ENCODE measurements around the gene BHLHE23. TPM values are rescaled to one million over a fixed set of nuclear protein-coding genes. Genes with fewer than 3 reads are reported as not detected.
"Not testable (repeated sequence)": the region's sequence is repeated elsewhere in the genome, so short reads cannot be mapped to it uniquely, and the experiment has no call there.

BHLHE23 gene
- total and polyA plus RNA-seq, 5 experiments from 2014 or later = not detected

DNA sequence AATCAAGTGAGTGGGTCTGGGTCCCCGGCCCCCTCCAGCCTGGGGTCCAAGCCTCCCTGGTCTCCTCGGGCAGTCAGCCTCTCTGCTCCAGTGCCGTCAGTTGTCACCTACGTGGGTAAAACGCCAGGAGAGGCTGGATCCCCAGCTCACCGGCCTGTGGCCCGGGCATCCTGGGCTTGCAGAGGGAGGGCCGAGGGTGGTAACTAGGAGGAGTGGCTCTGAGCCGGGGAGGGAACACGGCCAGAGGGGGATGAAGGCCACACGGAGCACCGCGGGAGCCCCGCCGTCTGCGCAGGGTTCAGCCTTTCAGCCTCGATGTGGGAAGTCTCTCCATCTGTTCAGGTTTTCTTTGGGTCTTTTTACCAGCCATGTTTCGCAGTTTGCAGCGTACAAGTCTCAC is 29.5 kb upstream of the BHLHE23 start:
- H3K4me1 Mint-ChIP-seq = peaks cover 2 to 12% (median 11%) of the 10 kb centered on the region in 4 donors
- H3K27me3 Mint-ChIP-seq = peaks cover 4 to 33% (median 10%) of the 10 kb centered on the region in 5 donors
- H3K27ac Mint-ChIP-seq = no peak overlapping the region
- no peaks in the 10 kb centered on the region for H3K9me3 Mint-ChIP-seq
- DNase-seq (peak in 1 of 10 donors; percentile 10), ATAC-seq (no peak)
- H3K4me3 Mint-ChIP-seq = no peak overlapping the region
- POLR2A ChIA-PET = no interaction called here
- H3K36me3 Mint-ChIP-seq = no peaks in the 10 kb centered on the region

DNA sequence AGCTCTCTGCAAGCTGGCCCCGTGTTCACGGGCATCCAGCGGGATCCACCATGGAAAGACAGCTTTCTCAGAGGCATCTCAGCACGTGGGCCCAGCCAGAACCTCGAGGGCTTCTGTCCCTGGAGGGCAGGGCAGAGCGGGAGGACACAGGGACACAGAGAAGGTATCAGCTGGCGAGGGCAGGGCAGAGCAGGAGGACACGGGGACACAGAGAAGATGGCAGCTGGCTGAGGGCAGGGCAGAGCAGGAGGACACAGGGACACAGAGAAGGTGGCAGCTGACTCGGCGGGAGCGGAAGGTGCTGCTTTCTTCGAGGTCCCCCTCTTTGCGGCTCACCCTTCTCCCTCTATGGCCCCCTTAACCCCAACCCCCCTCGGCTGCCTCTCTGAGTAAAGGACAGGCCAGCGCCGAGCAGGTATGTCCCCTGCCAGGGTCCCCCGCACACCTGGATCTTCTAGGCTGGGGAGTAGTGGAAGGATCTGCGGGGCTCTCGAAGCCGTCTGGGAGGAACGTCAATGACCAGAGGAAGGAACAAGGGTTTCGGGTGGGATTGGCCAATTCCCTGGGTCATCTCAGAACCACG is 28.9 kb upstream of the BHLHE23 start:
- no peak overlapping the region for H3K4me3 Mint-ChIP-seq
- DNase-seq (peak in 1 of 10 donors; percentile 53), ATAC-seq (no peak)
- no peaks in the 10 kb centered on the region for H3K9me3 Mint-ChIP-seq
- H3K36me3 Mint-ChIP-seq = no peaks in the 10 kb centered on the region
- H3K4me1 Mint-ChIP-seq = peaks cover 2 to 12% (median 11%) of the 10 kb centered on the region in 4 donors
- peaks cover 4 to 27% (median 10%) of the 10 kb centered on the region in 5 donors for H3K27me3 Mint-ChIP-seq
- POLR2A ChIA-PET = no interaction called here
- no peak overlapping the region for H3K27ac Mint-ChIP-seq

DNA sequence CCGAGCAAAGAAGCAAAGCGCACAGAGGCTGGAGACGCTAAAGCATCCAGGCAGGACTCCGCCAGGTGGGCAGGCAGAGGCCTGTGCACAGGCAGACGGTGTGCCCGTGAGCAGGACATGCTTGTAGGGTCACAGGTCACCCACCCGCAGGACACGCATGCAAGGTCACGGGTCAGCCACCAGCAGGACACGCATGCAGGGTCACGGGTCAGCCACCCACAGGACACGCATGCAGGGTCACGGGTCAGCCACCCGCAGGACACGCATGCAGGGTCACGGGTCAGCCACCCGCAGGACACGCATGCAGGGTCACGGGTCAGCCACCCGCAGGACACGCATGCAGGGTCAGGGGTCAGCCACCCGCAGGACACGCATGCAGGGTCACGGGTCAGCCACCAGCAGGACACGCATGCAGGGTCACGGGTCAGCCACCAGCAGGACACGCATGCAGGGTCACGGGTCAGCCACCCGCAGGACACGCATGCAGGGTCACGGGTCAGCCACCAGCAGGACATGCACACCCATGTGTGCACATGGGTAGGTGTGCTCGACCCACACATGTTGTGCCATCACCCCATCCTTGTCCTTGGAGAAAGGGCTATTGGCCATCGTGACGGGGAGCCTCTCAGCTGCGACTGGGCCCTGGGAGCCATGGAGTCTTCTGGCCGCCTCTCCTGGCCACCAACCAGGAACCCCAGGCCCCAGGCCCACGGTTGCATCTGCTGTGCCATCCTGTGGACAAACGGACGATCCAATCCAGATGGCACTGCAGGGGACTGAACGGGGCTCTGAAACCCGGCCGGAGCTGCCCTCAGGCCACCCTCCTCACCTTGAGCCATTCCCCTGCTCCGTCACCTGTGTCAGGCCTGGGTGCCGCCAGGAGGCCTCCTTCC is 28.2 kb upstream of the BHLHE23 start:
- POLR2A ChIA-PET = not testable (repeated sequence)

DNA sequence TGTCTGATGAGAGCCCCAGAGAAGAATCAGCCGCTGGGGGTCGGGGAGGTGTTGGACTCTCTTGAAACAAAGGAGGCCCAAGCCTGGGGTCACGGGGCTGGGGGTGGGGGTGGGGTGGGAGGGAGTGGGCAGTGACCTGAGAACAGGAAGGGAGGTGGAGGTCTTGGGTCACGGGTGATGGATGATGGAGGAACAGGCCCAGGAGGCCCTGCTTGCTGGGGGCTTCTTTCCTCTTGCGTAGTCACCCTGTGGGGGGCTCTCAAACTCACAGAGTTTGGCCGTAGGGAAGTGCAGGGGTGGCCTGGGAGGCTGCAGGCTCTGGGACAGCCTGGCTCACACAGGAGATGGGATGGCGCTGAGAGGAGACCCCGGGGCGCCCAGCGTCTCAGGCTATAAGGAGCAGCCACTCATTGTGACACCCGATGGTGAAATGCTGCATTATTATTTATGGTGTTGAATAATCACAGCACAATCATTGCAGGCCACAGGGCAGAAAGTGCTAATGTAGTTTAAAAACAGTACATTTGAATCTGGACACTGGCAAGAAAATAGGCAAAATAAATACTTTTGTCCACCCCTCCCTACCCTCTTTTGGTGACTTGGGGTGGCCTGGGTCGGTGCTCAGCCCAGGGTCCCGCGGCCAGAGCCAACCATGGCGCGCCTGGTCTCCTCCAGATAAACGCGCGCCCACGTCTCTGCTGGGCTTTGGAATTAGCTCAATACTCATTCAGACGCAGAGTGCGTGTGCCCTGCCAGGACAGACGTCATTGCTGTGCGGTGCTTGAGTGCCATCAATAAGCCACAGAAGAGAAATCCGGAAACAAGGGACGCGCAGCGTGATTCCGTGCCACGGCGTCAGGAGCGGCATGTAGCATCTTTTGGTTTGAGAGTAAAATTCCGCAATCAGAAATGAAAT is 27.3 kb upstream of the BHLHE23 start:
- POLR2A ChIA-PET = no interaction called here
- H3K27ac Mint-ChIP-seq = peak overlapping the region in 1 of 10 donors; percentile 89

More for the DNA sequence above, 28.2 kb upstream of the BHLHE23 start:
- DNase-seq = peak in 1 of 10 donors; percentile 45
- not testable (repeated sequence) for H3K4me3 Mint-ChIP-seq, ATAC-seq, H3K27ac Mint-ChIP-seq, H3K9me3 Mint-ChIP-seq, H3K36me3 Mint-ChIP-seq
- Mint-ChIP-seq H3K27me3 (peaks cover 4 to 19% (median 10%) of the 10 kb centered on the region in 5 donors), H3K4me1 (peaks cover 2 to 12% (median 11%) of the 10 kb centered on the region in 4 donors)

DNA sequence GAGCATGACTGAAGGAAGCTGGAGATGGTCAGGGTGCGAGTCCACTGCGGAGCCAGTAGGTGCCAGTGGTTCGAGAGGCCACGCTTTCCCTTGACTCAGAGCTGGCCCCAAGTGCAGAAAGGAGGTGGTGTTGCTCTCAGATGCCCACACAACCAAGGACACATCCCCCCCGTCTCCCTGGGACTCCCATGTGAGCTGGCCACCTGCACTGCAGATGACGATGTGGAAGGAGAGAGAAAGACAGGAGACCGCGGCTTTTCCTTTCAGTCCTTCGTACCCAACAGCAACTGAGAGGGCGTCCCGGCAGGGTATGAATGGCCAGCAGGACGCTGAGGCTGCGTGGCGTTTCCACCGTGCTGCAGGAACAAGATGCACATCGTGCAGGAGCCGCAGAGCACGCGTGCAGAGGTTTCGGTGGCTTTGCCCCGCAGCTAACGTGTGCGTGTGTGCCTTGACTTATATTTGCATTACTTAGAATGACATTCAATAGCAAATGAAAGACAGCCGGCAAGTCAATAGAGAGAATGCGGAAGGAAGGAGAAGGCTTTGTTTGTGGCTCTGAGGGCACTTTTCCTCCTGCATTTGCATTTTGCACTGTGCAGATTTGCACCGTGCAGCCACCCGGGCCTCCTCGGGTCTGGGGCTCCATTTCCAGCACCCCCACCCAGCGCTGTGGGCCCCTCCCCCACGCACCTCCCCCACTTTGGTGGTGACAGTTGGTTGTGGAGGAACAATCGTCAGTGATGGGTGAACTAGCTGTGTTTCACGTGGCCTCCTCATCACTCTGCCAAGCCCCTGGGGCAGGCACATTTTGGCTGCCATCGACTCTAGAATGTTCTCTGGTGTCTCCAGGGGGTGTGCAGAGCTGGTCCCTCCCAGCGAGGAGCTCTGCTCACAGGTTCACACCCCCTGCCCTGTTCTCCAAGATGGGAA is 26.4 kb upstream of the BHLHE23 start:
- H3K4me1 Mint-ChIP-seq = peaks cover 2 to 20% (median 13%) of the 10 kb centered on the region in 4 donors
- no peaks in the 10 kb centered on the region for H3K36me3 Mint-ChIP-seq
- H3K4me3 Mint-ChIP-seq = peak overlapping the region; percentile 60 to 95 (median 85)
- H3K27me3 Mint-ChIP-seq = peaks cover 2 to 13% (median 7%) of the 10 kb centered on the region in 5 donors
- H3K9me3 Mint-ChIP-seq = no peaks in the 10 kb centered on the region
- POLR2A ChIA-PET = interaction anchor here (1.1 kb wide), 1 partner anchor 32 kb away, joined by 6 read pairs; no protein-coding TSS in a partner anchor
- DNase-seq = peak in 4 of 10 donors; percentile 23 to 54 (median 30)
- peak overlapping the region in 7 of 10 donors; percentile 8 to 89 (median 48) for H3K27ac Mint-ChIP-seq
- ATAC-seq = peak in 1 of 2 donors; percentile 67

More for the DNA sequence above, 27.3 kb upstream of the BHLHE23 start:
- Mint-ChIP-seq H3K27me3 (peaks cover 4 to 11% (median 10%) of the 10 kb centered on the region in 5 donors), H3K36me3 (no peaks in the 10 kb centered on the region), H3K4me1 (peaks cover 2 to 19% (median 13%) of the 10 kb centered on the region in 4 donors), H3K9me3 (no peaks in the 10 kb centered on the region), H3K4me3 (peak overlapping the region in 4 of 10 donors; percentile 78 to 95 (median 90))
- peak in 1 of 10 donors; percentile 19 for DNase-seq
- ATAC-seq = no peak

DNA sequence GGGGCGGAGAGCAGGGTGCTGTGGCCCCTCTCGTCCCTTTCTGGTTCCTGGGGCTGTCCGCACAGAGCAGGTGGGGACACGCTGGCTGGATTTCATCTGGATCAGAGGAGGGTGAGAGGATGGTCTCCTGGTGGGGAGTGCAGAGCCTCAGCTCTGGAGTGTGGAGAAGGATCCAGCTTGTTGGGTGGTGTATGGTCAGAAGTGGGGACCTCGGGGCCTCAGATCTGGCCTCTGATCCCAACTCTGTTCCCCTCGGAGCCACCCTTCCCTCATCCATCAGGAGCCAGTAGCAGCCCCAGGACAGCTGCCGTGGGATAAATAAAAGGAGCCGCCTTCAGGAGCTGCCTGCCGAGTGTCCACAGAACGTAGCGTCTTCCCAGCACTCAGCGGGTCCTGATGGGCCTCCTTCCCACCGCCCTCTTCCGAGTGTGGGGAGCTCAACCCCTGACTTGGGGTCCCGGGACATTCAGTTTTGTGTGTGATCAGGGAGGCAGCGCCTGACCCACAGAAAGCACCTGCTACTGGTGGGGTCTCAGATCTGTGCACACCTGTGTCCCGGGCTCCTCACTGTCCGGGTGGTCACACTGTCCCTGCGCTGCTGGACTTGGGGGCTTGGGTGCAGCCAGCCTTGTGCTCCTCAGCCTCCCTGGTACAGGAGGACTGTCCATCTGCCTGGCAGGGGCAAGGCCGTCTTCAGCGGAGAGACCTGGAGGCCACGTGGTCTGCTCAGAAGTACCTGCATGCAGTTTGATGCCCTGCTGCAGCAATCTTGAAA is 25.4 kb upstream of the BHLHE23 start:
- Mint-ChIP-seq H3K4me1 (peaks cover 2 to 28% (median 13%) of the 10 kb centered on the region in 4 donors), H3K27ac (peak overlapping the region in 1 of 10 donors; percentile 37), H3K9me3 (no peaks in the 10 kb centered on the region), H3K36me3 (no peaks in the 10 kb centered on the region), H3K27me3 (peaks cover 0 to 18% (median 8%) of the 10 kb centered on the region in 5 donors), H3K4me3 (peak overlapping the region in 9 of 10 donors; percentile 76 to 95 (median 86))
- DNase-seq = peak in 1 of 10 donors; percentile 36
- ATAC-seq = no peak
- POLR2A ChIA-PET = interaction anchor here (1.1 kb wide), 1 partner anchor 31 kb away, joined by 6 read pairs; no protein-coding TSS in a partner anchor

DNA sequence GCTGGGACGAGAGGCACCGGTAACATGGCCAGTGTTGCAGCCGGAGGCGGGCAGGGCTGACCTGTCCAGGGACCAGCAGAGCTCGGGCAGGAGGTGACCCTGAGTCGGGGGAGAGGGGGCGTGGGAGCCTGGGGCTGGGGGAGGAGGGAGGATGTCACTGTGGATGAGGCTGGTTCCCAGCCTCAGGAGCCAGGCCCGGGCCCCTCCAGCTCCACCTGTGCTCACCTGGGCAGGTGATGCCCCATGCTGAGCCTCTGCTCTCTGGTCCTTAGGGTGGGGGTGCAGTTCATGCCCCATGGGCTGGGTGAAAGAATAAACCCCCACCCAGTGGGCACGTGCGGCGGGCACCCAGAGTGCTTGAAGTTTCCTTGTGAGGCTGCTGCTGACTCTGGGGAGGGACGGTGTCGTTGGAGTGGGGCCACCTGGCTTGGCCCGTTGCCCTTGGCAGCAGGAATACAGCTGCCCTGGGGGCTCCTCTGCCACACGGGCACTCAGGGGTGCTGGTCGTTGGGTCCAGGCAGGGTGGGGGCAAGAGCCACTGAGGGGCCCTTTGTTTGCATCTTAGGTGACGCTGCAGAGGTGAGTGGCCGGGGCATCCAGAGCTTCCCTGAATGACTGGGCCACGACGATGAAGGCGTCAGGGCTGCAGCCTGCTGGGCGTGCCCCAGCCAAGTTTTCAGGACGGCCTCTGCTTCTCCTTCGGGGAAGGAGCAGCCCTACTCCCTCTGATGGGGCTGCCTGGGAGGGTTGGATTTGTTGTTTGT is 24.7 kb upstream of the BHLHE23 start:
- no peaks in the 10 kb centered on the region for H3K36me3 Mint-ChIP-seq
- no peak overlapping the region for H3K27ac Mint-ChIP-seq
- H3K9me3 Mint-ChIP-seq = no peaks in the 10 kb centered on the region
- peak overlapping the region in 4 of 10 donors; percentile 14 to 56 (median 44) for H3K4me3 Mint-ChIP-seq
- peaks cover 0 to 23% (median 4%) of the 10 kb centered on the region in 5 donors for H3K27me3 Mint-ChIP-seq
- peaks cover 2 to 29% (median 14%) of the 10 kb centered on the region in 4 donors for H3K4me1 Mint-ChIP-seq
- ATAC-seq (no peak), DNase-seq (no peak)
- POLR2A ChIA-PET = no interaction called here

DNA sequence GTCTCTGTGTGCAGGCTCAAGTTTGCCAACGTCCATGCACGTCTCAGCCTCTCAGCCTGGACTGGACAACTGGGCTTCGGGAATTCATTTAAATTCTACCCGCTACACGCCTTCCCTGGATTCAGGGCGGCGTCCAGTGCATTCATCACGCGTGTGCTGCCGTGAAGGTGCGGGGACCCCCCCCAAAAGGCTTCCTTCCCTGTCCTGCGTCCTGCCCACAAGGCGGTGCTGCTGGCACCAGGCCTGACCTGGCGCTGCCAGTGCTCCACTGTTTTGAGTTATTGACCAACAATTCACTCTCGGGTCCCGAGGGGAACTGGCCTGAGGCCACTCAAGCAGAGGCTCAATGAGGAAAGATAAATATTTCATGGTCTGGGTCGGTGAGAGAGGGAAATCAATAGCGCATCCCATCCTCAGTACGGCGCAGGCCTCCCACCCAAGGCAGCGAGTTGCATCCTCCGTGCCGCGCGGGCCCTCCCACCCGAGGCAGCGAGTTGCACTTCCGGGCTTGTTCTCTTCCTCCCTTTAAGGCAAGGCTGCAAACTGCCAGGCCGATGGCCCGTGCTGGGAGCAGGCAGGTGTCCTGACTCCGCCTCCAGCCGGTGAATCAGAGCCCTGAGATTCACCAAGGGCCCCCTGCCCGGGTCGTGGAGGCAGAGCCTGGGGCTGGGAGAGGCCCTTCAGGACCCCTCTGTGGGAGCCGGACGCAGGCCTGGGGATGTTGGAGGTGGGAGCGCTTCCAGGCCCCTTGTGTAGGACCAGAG is 22.8 kb upstream of the BHLHE23 start:
- H3K27me3 Mint-ChIP-seq = peaks cover 0 to 32% (median 4%) of the 10 kb centered on the region in 5 donors

DNA sequence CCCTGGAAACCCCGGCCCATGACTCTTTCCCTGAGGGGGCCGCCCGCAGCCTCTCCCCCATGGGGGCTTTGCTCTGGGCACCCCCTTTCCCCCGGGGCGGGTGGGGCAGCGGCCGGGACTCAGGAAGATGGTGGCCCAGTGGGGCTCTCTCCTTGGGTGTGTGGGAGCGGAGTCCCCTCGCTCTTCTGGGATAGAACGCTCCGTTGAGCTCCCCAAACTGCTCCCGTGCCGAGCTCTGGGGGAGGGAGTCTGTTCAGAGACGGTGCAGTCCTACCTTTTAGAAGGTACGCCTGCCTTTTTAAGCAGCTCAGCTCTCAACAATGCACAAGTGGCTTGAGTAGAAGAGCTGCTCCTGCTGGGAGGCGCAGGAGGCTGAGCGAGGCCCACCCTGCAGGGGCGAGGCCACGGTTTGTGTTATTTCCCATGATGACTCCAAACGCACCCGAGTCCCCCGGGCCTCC is 21.7 kb upstream of the BHLHE23 start:
- DNase-seq = peak in 1 of 10 donors; percentile 50

More for the DNA sequence above, 22.8 kb upstream of the BHLHE23 start:
- peak in 6 of 10 donors; percentile 25 to 84 (median 48) for DNase-seq
- peak; percentile 29 to 77 for ATAC-seq
- Mint-ChIP-seq H3K9me3 (no peaks in the 10 kb centered on the region), H3K27ac (peak overlapping the region in 6 of 10 donors; percentile 15 to 88 (median 66)), H3K36me3 (no peaks in the 10 kb centered on the region), H3K4me1 (peaks cover 4 to 33% (median 19%) of the 10 kb centered on the region in 4 donors), H3K4me3 (peak overlapping the region in 7 of 10 donors; percentile 42 to 85 (median 64))
- POLR2A ChIA-PET = no interaction called here

More for the DNA sequence above, 21.7 kb upstream of the BHLHE23 start:
- H3K27ac Mint-ChIP-seq = peak overlapping the region in 4 of 10 donors; percentile 10 to 89 (median 80)
- H3K4me3 Mint-ChIP-seq = peak overlapping the region in 6 of 10 donors; percentile 52 to 80 (median 68)
- POLR2A ChIA-PET = interaction anchor here (0.8 to 1.6 kb wide), 6 partner anchors 9 to 127 kb away, joined by 3 to 9 read pairs (median 3); no protein-coding TSS in a partner anchor
- peak in 1 of 2 donors; percentile 45 for ATAC-seq
- no peaks in the 10 kb centered on the region for H3K9me3 Mint-ChIP-seq
- peaks cover 4 to 31% (median 18%) of the 10 kb centered on the region in 4 donors for H3K4me1 Mint-ChIP-seq
- no peaks in the 10 kb centered on the region for H3K36me3 Mint-ChIP-seq
- peaks cover 0 to 32% (median 4%) of the 10 kb centered on the region in 5 donors for H3K27me3 Mint-ChIP-seq
